Lung (tissue), 12 donors: Measurements from ENCODE around the gene MRPL19. TPM values are rescaled to one million over a fixed set of nuclear protein-coding genes. Genes with fewer than 3 reads are reported as not detected.

Experiments
- ATAC-seq: fragments of 200-7000 bp; cut with Tn5 transposase; one replicate; pipeline ENCODE4 v1.9.1; 2020; ENCODE audit warnings: moderate number of reproducible peaks; ENCODE audit not compliant: insufficient read depth, low FRiP score
- DNase-seq, 3 donors: peaks; one replicate each; pipeline ENCODE4 v3.0.0-alpha.2; 2013 to 2017
- H3K27ac ChIP-seq, 2 donors: one replicate each; pipeline ENCODE4 v1.5.1; 2013; ENCODE audit warnings: mild to moderate bottlenecking in 2 of 2, moderate library complexity in 2 of 2, control low read depth in 1 of 2, inconsistent platforms in 1 of 2, low read depth in 1 of 2, low read length in 1 of 2
- H3K27me3 ChIP-seq, 3 donors: one replicate each; pipeline ENCODE4 v1.5.1; 2013; ENCODE audit warnings: low read length in 2 of 3; ENCODE audit not compliant: control insufficient read depth in 3 of 3, insufficient read depth in 3 of 3
- H3K36me3 ChIP-seq, 4 donors: one replicate each; pipeline ENCODE4 v1.5.1; 2013; ENCODE audit warnings: low read length in 4 of 4, mild to moderate bottlenecking in 1 of 4, moderate library complexity in 1 of 4; ENCODE audit not compliant: control insufficient read depth in 4 of 4, insufficient read depth in 4 of 4
- H3K4me1 ChIP-seq, 5 donors: one replicate each; pipeline ENCODE4 v1.5.1; 2013; ENCODE audit warnings: low read length in 5 of 5, mild to moderate bottlenecking in 2 of 5, moderate library complexity in 1 of 5; ENCODE audit not compliant: control insufficient read depth in 5 of 5, insufficient read depth in 5 of 5
- H3K4me3 ChIP-seq: one replicate; pipeline ENCODE4 v1.5.1; 2013; ENCODE audit warnings: mild to moderate bottlenecking, control low read depth, moderate library complexity
- H3K9ac ChIP-seq, 2 donors: one replicate each; pipeline ENCODE4 v1.5.1; 2013; ENCODE audit warnings: low read length in 2 of 2, control low read depth in 1 of 2; ENCODE audit not compliant: insufficient read depth in 1 of 2
- H3K9me3 ChIP-seq, 4 donors: one replicate each; pipeline ENCODE4 v1.5.1; 2013; ENCODE audit warnings: low read length in 3 of 4, mild to moderate bottlenecking in 1 of 4, moderate library complexity in 1 of 4; ENCODE audit not compliant: control insufficient read depth in 4 of 4, insufficient read depth in 3 of 4
- CTCF ChIP-seq: IDR thresholded peaks from 2 replicates; pipeline ENCODE4 v1.5.1; 2012; ENCODE audit warnings: mild to moderate bottlenecking; ENCODE audit errors: control extremely low read depth, extremely low read depth
- WGBS, 2 donors: extraction: QIAGEN DNeasy Blood & Tissue Kit; methylation state at CpG; one replicate each; pipeline ENCODE4 v1.1.7; 2013; 5-methylcytosine and 5-hydroxymethylcytosine counted together
- polyA plus RNA-seq, 2 donors: library from polyadenylated mRNA; stranded (reverse); fragments of 200-250 nt; gene quantifications; one replicate each; pipeline ENCODE4 v1.2.1, GENCODE V29; 2013
- total RNA-seq, 2 donors: library from RNA; depleted of rRNA in 1 of 2; stranded (reverse); fragments of >200 nt in 1 of 2; gene quantifications; one replicate each; pipeline ENCODE4 v1.2.1, GENCODE V29; 2014 to 2021
- donor health status: control.
- donor health status: control.
- donor health status: Bipolar disorder and iron deficiency.
- donor health status: healthy.
- donor health status: DM: yes; HTN: yes; CAD: no.

The MRPL19 gene
- total and polyA plus RNA-seq, 4 donors = 14.9 to 65.0 (median 33.3) TPM

GRCh38 chr2:75603477-75603876 lies 43.1 kb upstream of the MRPL19 start:
- no peak overlapping the region for H3K9ac ChIP-seq
- H3K4me3 ChIP-seq = no peak overlapping the region
- H3K27ac ChIP-seq = no peak overlapping the region
- no peaks in the 10 kb centered on the region for H3K27me3 ChIP-seq
- peaks cover 0 to 11% (median 0%) of the 10 kb centered on the region in 5 donors for H3K4me1 ChIP-seq
- no peak for DNase-seq
- ATAC-seq = no peak
- H3K9me3 ChIP-seq = no peaks in the 10 kb centered on the region
- 93 to 100% methylated on average over 1 of the region's 1 CpG for WGBS, 2 donors
- H3K36me3 ChIP-seq = no peaks in the 10 kb centered on the region
- TF ChIP-seq CTCF = no peak

- no peak overlapping the region for H3K27ac ChIP-seq
- no peak overlapping the region for H3K4me3 ChIP-seq
- no peak overlapping the region for H3K9ac ChIP-seq
- 76 to 77% methylated on average over 4 of the region's 4 CpGs for WGBS, 2 donors
- no peaks in the 10 kb centered on the region for H3K36me3 ChIP-seq
- H3K4me1 ChIP-seq = peaks cover 0 to 16% (median 0%) of the 10 kb centered on the region in 5 donors
- DNase-seq = no peak
- no peaks in the 10 kb centered on the region for H3K9me3 ChIP-seq
- TF ChIP-seq CTCF = no peak
- no peak for ATAC-seq
- H3K27me3 ChIP-seq = no peaks in the 10 kb centered on the region
Observed at GRCh38 chr2:75604484-75604883, 42.1 kb upstream of the MRPL19 start.

- H3K9ac ChIP-seq = no peak overlapping the region
- peaks cover 0 to 16% (median 0%) of the 10 kb centered on the region in 5 donors for H3K4me1 ChIP-seq
- ATAC-seq = peak; percentile 29
- no peaks in the 10 kb centered on the region for H3K27me3 ChIP-seq
- DNase-seq = peak; percentile 53 to 78 (median 56)
- no peak overlapping the region for H3K4me3 ChIP-seq
- TF ChIP-seq CTCF = no peak
- H3K27ac ChIP-seq = peak overlapping the region in 1 of 2 donors; percentile 51
- no peaks in the 10 kb centered on the region for H3K9me3 ChIP-seq
- H3K36me3 ChIP-seq = no peaks in the 10 kb centered on the region
- 72 to 73% methylated on average over 6 of the region's 6 CpGs for WGBS, 2 donors
Observed at GRCh38 chr2:75605770-75606529, 40.6 kb upstream of the MRPL19 start.
